ENCODE results near the gene KIF6.

DNA sequence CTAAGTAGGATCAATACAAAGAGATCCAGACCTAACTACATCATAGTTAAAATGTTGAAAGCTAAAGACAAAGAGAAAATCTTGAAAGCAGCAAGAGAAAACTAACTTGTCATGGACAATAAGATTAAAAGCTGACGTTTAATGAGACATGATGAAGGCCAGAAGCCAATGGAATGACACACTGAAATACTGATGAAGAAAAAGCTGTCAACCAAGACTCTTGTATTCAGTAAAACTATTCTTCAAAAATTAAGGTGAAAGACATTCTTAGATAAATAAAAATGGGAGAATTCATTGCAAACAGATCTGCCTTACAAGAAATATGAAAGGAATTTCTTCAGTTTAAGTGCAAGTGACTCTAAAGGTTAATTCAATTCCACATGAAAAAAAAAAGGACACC lies 256.8 kb downstream of the KIF6 start:
- TF ChIP-seq JUND (IDR thresholded peaks at IDR 0.05; ENCODE audit: low read length), result no peak
- TF ChIP-seq, protein P1, sequence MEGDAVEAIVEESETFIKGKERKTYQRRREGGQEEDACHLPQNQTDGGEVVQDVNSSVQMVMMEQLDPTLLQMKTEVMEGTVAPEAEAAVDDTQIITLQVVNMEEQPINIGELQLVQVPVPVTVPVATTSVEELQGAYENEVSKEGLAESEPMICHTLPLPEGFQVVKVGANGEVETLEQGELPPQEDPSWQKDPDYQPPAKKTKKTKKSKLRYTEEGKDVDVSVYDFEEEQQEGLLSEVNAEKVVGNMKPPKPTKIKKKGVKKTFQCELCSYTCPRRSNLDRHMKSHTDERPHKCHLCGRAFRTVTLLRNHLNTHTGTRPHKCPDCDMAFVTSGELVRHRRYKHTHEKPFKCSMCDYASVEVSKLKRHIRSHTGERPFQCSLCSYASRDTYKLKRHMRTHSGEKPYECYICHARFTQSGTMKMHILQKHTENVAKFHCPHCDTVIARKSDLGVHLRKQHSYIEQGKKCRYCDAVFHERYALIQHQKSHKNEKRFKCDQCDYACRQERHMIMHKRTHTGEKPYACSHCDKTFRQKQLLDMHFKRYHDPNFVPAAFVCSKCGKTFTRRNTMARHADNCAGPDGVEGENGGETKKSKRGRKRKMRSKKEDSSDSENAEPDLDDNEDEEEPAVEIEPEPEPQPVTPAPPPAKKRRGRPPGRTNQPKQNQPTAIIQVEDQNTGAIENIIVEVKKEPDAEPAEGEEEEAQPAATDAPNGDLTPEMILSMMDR (IDR thresholded peaks at IDR 0.05; ENCODE audit: control extremely low read depth in 1 of 3, insufficient read depth in 1 of 3, low read depth in 1 of 3, low read length in 3 of 3), result no peak
- no peak for TF ChIP-seq SIX5 (IDR thresholded peaks at IDR 0.05; ENCODE audit: low read depth, low read length)
- no peak for TF ChIP-seq POLR2A (IDR thresholded peaks at IDR 0.05; ENCODE audit: control extremely low read depth in 1 of 2, low read depth in 2 of 2, low read length in 2 of 2)
- no peak for TF ChIP-seq CEBPB (IDR thresholded peaks at IDR 0.05; ENCODE audit: low read depth, low read length)
- no peak for TF ChIP-seq TCF12 (IDR thresholded peaks at IDR 0.05; ENCODE audit: low read depth, low read length)
- TF ChIP-seq RNF2 (IDR thresholded peaks at IDR 0.05; ENCODE audit: borderline replicate concordance, low read depth, low read length, missing control alignments, poor library complexity, severe bottlenecking), result no peak
- TF ChIP-seq ZNF274 (IDR thresholded peaks at IDR 0.05; ENCODE audit: borderline replicate concordance, extremely low read depth, low read length), result no peak
- no peak for TF ChIP-seq TEAD4 (IDR thresholded peaks at IDR 0.05; ENCODE audit: low read depth, low read length)
- TF ChIP-seq SUZ12 (IDR thresholded peaks at IDR 0.05; ENCODE audit: low read length), result no peak
- no peak for TF ChIP-seq BCL11A (IDR thresholded peaks at IDR 0.05; ENCODE audit: low read depth in 2 of 2, low read length in 2 of 2)
- TF ChIP-seq GABPA (IDR thresholded peaks at IDR 0.05; ENCODE audit: borderline replicate concordance, insufficient read depth, low read length), result no peak
- TF ChIP-seq YY1 (IDR thresholded peaks at IDR 0.05; ENCODE audit: low read depth, low read length), result no peak

All from H1 (cell line).